ENCODE measurements around the gene ACAD9. TPM values are rescaled to one million over a fixed set of nuclear protein-coding genes. Genes with fewer than 3 reads are reported as not detected.

Gene ACAD9
- total RNA-seq, 1 experiment from 2014 or later = 73.8 TPM

DNA sequence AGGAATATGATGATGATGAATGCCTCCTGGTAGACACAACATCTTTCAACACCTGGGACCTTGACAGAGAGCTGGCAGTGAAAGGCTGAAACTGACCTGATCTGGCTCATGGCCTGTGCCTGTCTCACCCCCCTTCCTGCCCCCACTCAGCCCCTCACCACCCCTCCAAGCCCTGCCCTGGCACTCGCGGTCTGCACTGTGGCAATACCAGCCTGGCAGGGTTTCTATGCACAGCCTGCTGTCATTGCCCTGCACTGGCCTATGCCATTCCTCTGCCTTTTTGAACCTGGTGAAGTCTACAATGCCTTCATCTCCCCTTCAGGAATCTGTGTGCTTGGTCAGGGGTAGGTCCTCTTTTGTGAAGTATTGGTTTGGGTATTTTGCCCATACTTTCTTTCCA, 56.5 kb downstream of the ACAD9 start:
- no peak for DNase-seq (ENCODE audit: low spot score)

DNA sequence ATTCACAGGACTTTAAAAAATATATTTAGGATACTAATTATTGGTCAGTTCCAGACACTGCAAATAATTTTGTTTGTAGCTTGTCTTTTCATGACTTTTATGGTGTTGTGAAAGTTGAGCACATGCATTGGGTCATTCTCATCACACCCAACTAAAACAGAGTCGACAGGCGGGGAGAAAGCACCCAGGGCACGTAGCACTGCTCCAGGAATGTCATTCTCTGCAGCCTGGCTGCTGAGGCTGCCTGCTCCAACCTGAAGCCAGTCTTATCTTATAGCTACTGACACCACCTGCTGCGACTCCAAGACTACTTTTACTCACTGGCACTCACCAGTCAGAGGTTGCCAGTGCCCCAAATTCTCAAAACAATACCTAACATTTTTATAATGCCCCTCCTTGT, 56.9 kb downstream of the ACAD9 start:
- no peak for DNase-seq (ENCODE audit: low spot score)

DNA sequence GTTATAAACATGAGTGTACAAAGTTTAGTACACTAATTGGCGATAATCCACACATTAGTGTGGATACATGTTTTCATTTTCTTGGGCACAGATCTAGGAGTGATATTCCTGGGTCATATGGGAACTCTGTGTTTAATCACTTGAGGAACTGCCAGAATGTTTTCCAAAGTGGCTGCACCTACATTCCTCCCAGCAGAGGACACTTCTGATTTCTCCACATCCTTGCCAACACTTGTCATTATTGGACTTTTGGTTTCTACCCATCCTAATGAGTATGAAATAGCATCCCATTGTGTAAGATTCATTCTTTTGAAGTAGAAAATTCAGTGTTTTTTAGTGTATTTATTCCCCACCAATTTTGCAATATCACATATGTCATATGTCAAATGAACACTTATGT, 60.8 kb downstream of the ACAD9 start:
- no peak for DNase-seq (ENCODE audit: low spot score)

DNA sequence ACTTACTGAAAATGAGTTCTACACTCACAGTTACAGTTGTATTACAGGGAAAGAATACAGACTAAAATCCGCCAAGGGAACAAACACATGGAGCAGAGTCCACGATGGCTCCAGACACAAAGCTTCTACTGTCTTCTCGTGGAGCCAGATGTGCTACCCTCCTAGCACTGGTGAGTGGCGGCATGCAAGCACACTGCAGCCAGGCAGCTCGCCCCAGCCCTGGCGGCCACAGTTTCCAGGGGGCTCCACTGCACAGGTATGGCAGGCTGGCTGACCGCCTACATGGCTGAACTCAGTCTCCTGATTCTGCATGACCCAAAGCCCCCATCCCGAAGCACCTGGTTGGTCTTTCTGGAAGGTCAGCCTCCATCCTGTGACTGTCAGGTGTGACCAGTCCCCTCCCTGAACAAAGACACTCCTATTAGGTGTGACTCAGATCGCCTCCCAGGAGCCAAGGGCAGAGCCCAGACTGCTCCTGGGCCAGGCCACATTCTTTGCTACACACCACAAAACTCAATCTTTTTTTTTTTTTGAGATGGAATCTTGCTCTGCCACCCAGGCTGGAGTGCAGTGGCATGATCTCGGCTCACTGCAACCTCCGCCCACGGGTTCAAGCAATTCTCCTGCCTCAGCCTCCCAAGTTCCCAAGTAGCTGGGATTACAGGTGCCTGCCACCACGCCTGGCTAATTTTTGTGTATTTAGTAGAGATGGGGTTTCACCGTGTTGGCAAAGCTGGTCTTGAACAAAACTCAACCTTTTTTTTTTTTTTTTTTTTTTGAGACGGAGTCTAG, 62.9 kb downstream of the ACAD9 start:
- DNase-seq (ENCODE audit: low spot score) = no peak

DNA sequence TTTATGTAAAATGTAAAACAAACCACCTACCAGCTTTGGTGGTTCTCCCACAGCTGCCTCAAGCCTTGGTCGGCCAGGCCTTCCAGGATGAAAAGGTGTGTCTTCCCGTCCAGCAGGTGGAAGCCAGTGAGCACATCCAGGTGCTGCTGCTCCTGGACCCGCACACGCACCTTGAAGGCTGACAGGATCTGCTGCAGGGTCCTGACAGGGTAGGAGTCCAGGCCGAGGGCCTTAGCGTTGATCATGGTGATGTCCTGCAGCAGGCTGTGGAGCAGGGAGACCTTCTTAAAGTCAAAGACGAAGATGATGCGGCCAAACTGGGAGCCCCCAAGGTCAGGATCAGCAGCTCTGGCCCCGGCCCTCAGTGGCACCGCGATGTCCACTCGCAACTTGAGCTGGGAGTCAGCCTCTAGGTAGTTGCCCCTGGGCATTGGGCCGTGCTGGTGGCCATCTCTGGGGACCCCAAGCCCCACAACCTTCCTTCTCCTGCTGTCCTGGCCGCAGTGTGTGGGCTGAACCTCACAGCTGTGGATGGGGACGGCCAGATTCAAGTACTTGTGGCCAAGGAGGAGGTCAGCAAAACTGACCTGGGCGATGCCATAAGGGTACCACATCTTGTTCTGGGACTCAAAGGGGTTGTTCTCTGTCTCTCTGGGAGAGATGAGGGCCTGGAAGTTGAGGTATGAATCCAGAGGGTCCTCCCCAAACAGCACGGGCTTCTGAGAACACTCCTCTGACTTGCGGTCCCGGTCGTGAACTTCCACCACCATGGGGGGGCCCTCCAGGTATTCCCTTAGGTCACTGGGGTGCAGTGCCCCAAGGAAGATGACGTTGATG, 65.8 kb downstream of the ACAD9 start:
- no peak for DNase-seq (ENCODE audit: low spot score)

DNA sequence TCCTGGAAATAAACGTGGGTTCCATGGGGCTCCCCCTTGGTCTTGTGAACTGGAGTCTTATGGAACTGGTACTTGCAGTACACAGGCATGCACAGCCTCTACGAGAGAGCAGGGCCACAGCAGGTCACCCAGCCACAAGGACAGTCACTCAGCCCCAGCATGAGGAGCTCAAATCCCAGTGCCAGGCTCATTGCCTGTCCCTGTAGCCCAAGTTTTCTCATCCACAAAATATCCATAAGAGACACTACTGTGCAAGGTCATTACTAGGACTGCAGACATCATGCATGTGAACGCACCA, 66.4 kb downstream of the ACAD9 start:
- DNase-seq (ENCODE audit: low spot score) = no peak

DNA sequence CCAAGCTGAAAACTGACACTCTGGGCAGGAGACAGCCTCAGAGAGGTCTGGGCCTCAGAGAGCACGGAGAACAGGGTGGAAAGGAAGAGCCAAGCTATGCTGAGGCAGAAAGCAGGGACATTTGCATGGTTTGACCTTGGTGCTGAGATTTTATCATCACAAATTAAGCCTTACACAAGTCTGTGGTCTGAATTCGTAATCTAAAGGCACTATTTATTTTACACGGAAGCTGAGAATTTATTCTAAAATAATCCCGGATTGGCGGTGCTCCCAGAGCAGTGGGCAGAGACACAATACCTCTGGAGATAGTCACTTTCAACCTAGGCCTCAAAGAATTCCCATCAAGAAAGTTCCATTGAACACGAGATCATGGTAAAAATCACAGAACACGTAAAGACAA, 67.0 kb downstream of the ACAD9 start:
- DNase-seq (ENCODE audit: low spot score) = no peak

DNA sequence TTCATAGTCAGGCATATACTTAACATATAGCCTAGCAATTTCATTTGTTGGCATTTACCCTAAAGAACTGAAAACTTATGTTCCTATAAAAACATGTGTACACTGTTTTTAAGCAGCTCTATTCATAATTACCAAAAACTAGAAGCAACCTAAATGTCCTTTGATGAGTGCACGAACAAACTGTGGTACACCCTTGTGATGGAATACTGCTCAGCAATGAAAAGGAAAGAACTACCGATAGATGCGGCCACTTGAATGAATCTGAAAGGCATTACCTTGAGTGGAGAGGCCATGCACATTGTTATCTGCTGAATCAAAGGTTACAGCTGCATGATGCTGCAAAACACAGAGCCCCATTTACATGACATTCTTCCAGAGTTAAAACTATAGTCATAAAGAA, 69.7 kb downstream of the ACAD9 start:
- no peak for DNase-seq (ENCODE audit: low spot score)

DNA sequence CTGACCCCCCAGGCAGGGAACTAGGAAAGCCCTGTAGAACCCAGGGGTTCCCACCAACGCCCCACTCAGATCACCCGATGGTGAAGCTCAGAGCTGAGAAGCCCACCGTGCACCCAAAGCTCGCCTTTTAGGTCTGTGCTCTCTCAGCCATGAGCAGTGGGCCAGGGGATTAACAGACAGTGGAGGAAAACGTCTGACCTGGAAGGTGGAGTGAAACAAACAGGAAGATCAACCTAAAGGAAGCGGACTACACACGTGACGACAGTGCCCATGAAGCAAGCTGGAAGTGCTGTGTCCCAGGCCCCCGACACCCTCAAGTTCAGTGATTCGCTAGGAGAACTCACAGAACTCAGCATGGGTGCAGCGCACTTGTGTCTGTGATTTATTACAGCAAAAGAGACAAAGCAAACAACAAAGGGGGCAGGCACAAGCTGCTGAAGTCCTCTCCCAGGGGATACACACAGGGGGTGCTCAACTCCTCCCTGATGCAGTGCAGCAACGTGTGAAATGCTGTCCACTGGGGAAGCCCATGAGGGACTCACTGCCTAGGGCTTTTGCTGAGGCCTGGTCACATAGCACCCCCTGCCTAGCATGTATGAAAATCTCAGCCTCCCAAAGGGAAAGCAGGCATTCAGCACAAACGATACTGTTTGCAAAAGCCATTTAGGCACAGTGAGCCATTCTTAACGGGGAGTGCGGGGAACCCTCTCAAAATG, 71.0 kb downstream of the ACAD9 start:
- DNase-seq (ENCODE audit: low spot score) = no peak

DNA sequence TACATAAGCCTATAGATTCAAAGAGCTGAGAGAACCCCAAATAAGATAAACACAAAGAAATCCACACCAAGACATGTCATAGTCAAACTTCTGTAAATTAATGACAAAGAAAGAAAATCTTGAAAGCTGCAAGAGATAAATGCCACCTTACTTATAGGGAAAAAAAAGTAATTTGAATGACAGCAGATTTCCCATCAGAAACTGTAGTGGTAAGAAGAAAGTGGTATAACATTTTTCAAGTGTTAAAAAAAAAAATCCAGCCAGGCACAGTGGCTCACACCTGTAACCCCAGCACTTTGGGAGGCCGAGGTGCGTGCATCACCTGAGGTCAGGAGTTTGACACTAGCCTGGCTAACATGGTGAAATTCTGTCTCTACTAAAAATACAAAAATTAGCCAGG, 77.0 kb downstream of the ACAD9 start:
- DNase-seq (ENCODE audit: low spot score) = no peak

Other genes starting within 250 kb of the ACAD9 start
- gene RPN1, start 228.8 kb upstream of the ACAD9 start, total RNA-seq (2014; rRNA removed; shearing (Covaris generic)) = 407 and 425 TPM in 2 replicates
- 70.8 and 76.2 TPM in 2 replicates for gene RAB7A, start 153.4 kb upstream of the ACAD9 start, total RNA-seq (2014; rRNA removed; shearing (Covaris generic))
- 0.34 and 0.53 TPM in 2 replicates for gene CFAP92, start 114.5 kb downstream of the ACAD9 start, total RNA-seq (2014; rRNA removed; shearing (Covaris generic))
- gene EFCC1, start 121.7 kb downstream of the ACAD9 start, total RNA-seq (2014; rRNA removed; shearing (Covaris generic)) = 0.22 and 0.29 TPM in 2 replicates
- gene GP9, start 181.2 kb downstream of the ACAD9 start, total RNA-seq (2014; rRNA removed; shearing (Covaris generic)) = not detected in 2 replicates
- 19.8 and 25.3 TPM in 2 replicates for gene RAB43, start 242.2 kb downstream of the ACAD9 start, total RNA-seq (2014; rRNA removed; shearing (Covaris generic))

Measured in A172 (cell line).